ENCODE measurements around the gene SLC16A8.

Gene SLC16A8

DNA sequence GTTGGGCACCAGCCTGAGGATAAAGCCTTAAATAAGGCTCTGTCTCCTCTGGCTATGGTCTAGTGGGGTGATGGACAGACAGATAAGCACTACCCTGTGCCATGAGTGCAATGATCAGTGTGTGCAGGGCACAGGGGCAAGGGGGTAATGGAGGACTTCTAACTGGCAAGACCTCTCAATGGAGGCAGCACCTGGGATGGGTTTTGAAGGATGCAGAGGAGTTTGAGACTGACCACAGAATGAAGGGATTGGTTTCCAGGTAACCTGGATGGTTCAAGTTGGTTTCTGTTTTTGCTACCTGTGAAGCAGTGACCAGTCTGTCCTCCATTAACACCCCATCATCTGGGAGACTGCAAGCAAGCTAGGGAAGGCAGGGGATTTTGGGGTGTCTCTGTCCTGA, 54.6 kb downstream of the SLC16A8 start:
- Histone ChIP-seq H3K27ac (ENCODE audit: low read depth, low read length, poor library complexity, severe bottlenecking) (no peak overlapping the region), H3K9me2 (ENCODE audit: low read depth, low read length) (no peaks in the 10 kb centered on the region), H3K27me3 (ENCODE audit: insufficient read depth, low read length) (peaks cover 17% of the 10 kb centered on the region), H3K4me3 (ENCODE audit: low read depth, low read length, poor library complexity, severe bottlenecking) (no peak overlapping the region), H3K4me1 (ENCODE audit: insufficient read depth, low read length, severe bottlenecking) (peaks cover 6% of the 10 kb centered on the region), H3K36me3 (ENCODE audit: insufficient read depth, low read length) (no peaks in the 10 kb centered on the region), H3K9ac (ENCODE audit: low read length) (no peak overlapping the region), H3K4me2 (ENCODE audit: low read length) (no peak overlapping the region), H3F3A (ENCODE audit: insufficient read depth, low read length) (no peaks in the 10 kb centered on the region), H2AFZ (ENCODE audit: low read length) (no peak overlapping the region), H4K20me1 (ENCODE audit: insufficient read depth, low read length) (no peaks in the 10 kb centered on the region), H3K79me2 (ENCODE audit: insufficient read depth, low read length) (no peaks in the 10 kb centered on the region), H3K9me3 (ENCODE audit: low read length) (no peaks in the 10 kb centered on the region)
- TF ChIP-seq, protein P1, sequence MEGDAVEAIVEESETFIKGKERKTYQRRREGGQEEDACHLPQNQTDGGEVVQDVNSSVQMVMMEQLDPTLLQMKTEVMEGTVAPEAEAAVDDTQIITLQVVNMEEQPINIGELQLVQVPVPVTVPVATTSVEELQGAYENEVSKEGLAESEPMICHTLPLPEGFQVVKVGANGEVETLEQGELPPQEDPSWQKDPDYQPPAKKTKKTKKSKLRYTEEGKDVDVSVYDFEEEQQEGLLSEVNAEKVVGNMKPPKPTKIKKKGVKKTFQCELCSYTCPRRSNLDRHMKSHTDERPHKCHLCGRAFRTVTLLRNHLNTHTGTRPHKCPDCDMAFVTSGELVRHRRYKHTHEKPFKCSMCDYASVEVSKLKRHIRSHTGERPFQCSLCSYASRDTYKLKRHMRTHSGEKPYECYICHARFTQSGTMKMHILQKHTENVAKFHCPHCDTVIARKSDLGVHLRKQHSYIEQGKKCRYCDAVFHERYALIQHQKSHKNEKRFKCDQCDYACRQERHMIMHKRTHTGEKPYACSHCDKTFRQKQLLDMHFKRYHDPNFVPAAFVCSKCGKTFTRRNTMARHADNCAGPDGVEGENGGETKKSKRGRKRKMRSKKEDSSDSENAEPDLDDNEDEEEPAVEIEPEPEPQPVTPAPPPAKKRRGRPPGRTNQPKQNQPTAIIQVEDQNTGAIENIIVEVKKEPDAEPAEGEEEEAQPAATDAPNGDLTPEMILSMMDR (IDR thresholded peaks at IDR 0.05; ENCODE audit: low read length) = no peak
- no peak for TF ChIP-seq EZH2 (IDR thresholded peaks at IDR 0.05; ENCODE audit: borderline replicate concordance, low read length)

- Histone ChIP-seq H3K4me3 (ENCODE audit: low read depth, low read length, poor library complexity, severe bottlenecking) (no peak overlapping the region), H3K27me3 (ENCODE audit: insufficient read depth, low read length) (peaks cover 19% of the 10 kb centered on the region), H3K79me2 (ENCODE audit: insufficient read depth, low read length) (no peaks in the 10 kb centered on the region), H4K20me1 (ENCODE audit: insufficient read depth, low read length) (no peaks in the 10 kb centered on the region), H3K27ac (ENCODE audit: low read depth, low read length, poor library complexity, severe bottlenecking) (no peak overlapping the region), H3F3A (ENCODE audit: insufficient read depth, low read length) (no peaks in the 10 kb centered on the region), H3K4me1 (ENCODE audit: insufficient read depth, low read length, severe bottlenecking) (no peaks in the 10 kb centered on the region), H3K9me3 (ENCODE audit: low read length) (no peaks in the 10 kb centered on the region), H3K9ac (ENCODE audit: low read length) (no peak overlapping the region), H3K36me3 (ENCODE audit: insufficient read depth, low read length) (no peaks in the 10 kb centered on the region), H2AFZ (ENCODE audit: low read length) (no peak overlapping the region), H3K4me2 (ENCODE audit: low read length) (no peak overlapping the region), H3K9me2 (ENCODE audit: low read depth, low read length) (no peaks in the 10 kb centered on the region)
- no peak for TF ChIP-seq EZH2 (IDR thresholded peaks at IDR 0.05; ENCODE audit: borderline replicate concordance, low read length)
- TF ChIP-seq, protein P1 (IDR thresholded peaks at IDR 0.05; ENCODE audit: low read length) = no peak
Measured at GRCh38 chr22:38028344-38029130, 55.4 kb downstream of the SLC16A8 start.

Measured in OCI-LY1 (cell line).